ENCODE data around the gene BCL3. TPM values are rescaled to one million over a fixed set of nuclear protein-coding genes. Genes with fewer than 3 reads are reported as not detected.

Gene BCL3
- polyA plus RNA-seq, 1 donor (not counting 4 experiments of a cell fraction or from before 2014, with no cell fraction given), result 1.1 TPM

DNA sequence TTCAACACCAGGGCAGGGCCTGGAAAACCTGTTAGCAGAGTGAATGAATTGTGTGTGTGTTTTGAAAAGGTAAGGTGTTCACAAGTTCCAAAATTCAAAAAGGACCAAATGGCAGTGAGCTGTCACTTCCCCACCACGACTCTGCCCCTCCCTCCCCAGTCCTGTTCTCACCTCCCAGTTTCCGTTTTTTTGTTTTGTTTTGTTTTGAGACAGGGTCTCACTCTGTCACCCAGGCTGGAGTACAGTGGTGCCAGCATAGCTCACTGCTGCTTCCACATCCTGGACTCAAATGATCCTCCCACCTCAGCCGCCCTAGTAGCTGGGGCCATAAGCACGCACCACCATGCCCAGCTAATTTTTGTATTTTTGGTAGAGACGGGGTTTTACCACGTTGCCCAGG, 20.3 kb upstream of the BCL3 start:
- H3K79me2 ChIP-seq (ENCODE audit: control insufficient read depth, insufficient read depth, low read length), result no peaks in the 10 kb centered on the region
- dilution Hi-C loops (cut with MboI; ENCODE audit: extremely low pct_ligation_motif_present, low sequenced_read_pairs), result no loop called here
- no peaks in the 10 kb centered on the region for H3K9me1 ChIP-seq (ENCODE audit: control insufficient read depth, extremely low read depth, insufficient read depth, low read length)
- no peak overlapping the region for H3K4me3 ChIP-seq (ENCODE audit: control insufficient read depth in 2 of 3, extremely low read depth in 1 of 3, insufficient read depth in 2 of 3, low read depth in 1 of 3, low read length in 3 of 3)
- TF ChIP-seq, protein P1, sequence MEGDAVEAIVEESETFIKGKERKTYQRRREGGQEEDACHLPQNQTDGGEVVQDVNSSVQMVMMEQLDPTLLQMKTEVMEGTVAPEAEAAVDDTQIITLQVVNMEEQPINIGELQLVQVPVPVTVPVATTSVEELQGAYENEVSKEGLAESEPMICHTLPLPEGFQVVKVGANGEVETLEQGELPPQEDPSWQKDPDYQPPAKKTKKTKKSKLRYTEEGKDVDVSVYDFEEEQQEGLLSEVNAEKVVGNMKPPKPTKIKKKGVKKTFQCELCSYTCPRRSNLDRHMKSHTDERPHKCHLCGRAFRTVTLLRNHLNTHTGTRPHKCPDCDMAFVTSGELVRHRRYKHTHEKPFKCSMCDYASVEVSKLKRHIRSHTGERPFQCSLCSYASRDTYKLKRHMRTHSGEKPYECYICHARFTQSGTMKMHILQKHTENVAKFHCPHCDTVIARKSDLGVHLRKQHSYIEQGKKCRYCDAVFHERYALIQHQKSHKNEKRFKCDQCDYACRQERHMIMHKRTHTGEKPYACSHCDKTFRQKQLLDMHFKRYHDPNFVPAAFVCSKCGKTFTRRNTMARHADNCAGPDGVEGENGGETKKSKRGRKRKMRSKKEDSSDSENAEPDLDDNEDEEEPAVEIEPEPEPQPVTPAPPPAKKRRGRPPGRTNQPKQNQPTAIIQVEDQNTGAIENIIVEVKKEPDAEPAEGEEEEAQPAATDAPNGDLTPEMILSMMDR (optimal IDR thresholded peaks at IDR 0.05 in 1 of 3, IDR thresholded peaks at IDR 0.05 in 1 of 3, conservative IDR thresholded peaks at IDR 0.05 in 1 of 3; ENCODE audit: extremely low read depth in 1 of 3, insufficient read depth in 2 of 3, low read length in 3 of 3), result no peak
- no peak for TF ChIP-seq EZH2 (IDR thresholded peaks at IDR 0.05; ENCODE audit: low read length)
- H3K27me3 ChIP-seq (ENCODE audit: control insufficient read depth, extremely low read depth, insufficient read depth, low read length), result no peaks in the 10 kb centered on the region
- no peak overlapping the region for H3K9ac ChIP-seq (ENCODE audit: control insufficient read depth, extremely low read depth, insufficient read depth, low read length)
- no peak overlapping the region for H3K4me2 ChIP-seq (ENCODE audit: control insufficient read depth, extremely low read depth, insufficient read depth, low read depth, low read length)
- H2AFZ ChIP-seq (ENCODE audit: control insufficient read depth, low read length), result no peak overlapping the region
- H3K9me3 ChIP-seq (ENCODE audit: control insufficient read depth, low read depth, low read length), result no peaks in the 10 kb centered on the region
- no peaks in the 10 kb centered on the region for H4K20me1 ChIP-seq (ENCODE audit: control insufficient read depth, extremely low read depth, insufficient read depth, low read length)
- DNase-seq (ENCODE audit: low read depth, low spot score) (no peak), FAIRE-seq (no peak)
- H3K4me1 ChIP-seq (ENCODE audit: control insufficient read depth, extremely low read depth, insufficient read depth, low read length), result peaks cover 13% of the 10 kb centered on the region
- H3K27ac ChIP-seq (ENCODE audit: control insufficient read depth, insufficient read depth, low read length), result no peak overlapping the region
- no peaks in the 10 kb centered on the region for H3K36me3 ChIP-seq (ENCODE audit: control insufficient read depth in 2 of 2, extremely low read depth in 1 of 2, insufficient read depth in 2 of 2, low read length in 2 of 2)

DNA sequence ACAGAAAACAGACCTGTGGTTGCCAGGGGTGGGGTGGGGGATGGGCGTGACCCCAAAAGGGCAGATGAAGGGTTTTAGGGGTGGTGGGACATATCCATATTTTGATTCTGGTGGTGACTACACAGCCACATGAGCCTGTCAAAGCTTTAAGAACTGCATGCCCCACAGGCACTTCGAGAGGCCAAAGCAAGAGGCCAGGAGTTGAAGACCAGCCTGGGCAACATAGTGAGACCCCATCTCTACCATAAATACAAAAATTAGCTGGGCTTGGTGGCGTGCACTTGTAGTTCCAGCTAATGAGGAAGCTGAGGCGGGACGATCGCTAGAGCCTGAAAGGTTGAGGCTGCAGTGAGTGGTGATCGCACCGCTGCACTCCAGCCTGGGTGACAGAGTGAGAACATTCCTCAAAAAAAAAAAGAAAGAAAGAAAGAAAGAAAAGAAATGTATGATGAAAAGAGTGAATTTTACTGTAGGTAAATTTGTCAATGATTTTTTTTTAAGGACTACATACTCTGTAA, 18.9 kb upstream of the BCL3 start:
- no peak overlapping the region for H2AFZ ChIP-seq (ENCODE audit: control insufficient read depth, low read length)
- no peaks in the 10 kb centered on the region for H3K9me3 ChIP-seq (ENCODE audit: control insufficient read depth, low read depth, low read length)
- H3K27ac ChIP-seq (ENCODE audit: control insufficient read depth, insufficient read depth, low read length), result no peak overlapping the region
- FAIRE-seq, result no peak
- H3K36me3 ChIP-seq (ENCODE audit: control insufficient read depth in 2 of 2, extremely low read depth in 1 of 2, insufficient read depth in 2 of 2, low read length in 2 of 2), result no peaks in the 10 kb centered on the region
- H3K9me1 ChIP-seq (ENCODE audit: control insufficient read depth, extremely low read depth, insufficient read depth, low read length), result no peaks in the 10 kb centered on the region
- no peak for DNase-seq (ENCODE audit: low read depth, low spot score)
- H3K4me1 ChIP-seq (ENCODE audit: control insufficient read depth, extremely low read depth, insufficient read depth, low read length), result peaks cover 4% of the 10 kb centered on the region
- H3K9ac ChIP-seq (ENCODE audit: control insufficient read depth, extremely low read depth, insufficient read depth, low read length), result no peak overlapping the region
- no peak overlapping the region for H3K4me3 ChIP-seq (ENCODE audit: control insufficient read depth in 2 of 3, extremely low read depth in 1 of 3, insufficient read depth in 2 of 3, low read depth in 1 of 3, low read length in 3 of 3)
- H3K79me2 ChIP-seq (ENCODE audit: control insufficient read depth, insufficient read depth, low read length), result no peaks in the 10 kb centered on the region
- H3K27me3 ChIP-seq (ENCODE audit: control insufficient read depth, extremely low read depth, insufficient read depth, low read length), result no peaks in the 10 kb centered on the region
- no peak overlapping the region for H3K4me2 ChIP-seq (ENCODE audit: control insufficient read depth, extremely low read depth, insufficient read depth, low read depth, low read length)
- H4K20me1 ChIP-seq (ENCODE audit: control insufficient read depth, extremely low read depth, insufficient read depth, low read length), result no peaks in the 10 kb centered on the region
- dilution Hi-C loops (cut with MboI; ENCODE audit: extremely low pct_ligation_motif_present, low sequenced_read_pairs), result no loop called here
- TF ChIP-seq, protein P1 (optimal IDR thresholded peaks at IDR 0.05 in 1 of 3, IDR thresholded peaks at IDR 0.05 in 1 of 3, conservative IDR thresholded peaks at IDR 0.05 in 1 of 3; ENCODE audit: extremely low read depth in 1 of 3, insufficient read depth in 2 of 3, low read length in 3 of 3), result no peak
- TF ChIP-seq EZH2 (IDR thresholded peaks at IDR 0.05; ENCODE audit: low read length), result no peak
